CD4-positive, alpha-beta T cell treated with Interleukin-15 for 1 hour (primary cell): Measurements from ENCODE around the gene CHMP4B.

ENCODE experiments used
- DNase-seq: peaks from one replicate; pipeline ENCODE4 v3.0.0-alpha.2; 2020

The CHMP4B gene

GRCh38 chr20:33810885-33811775 is at the start of gene CHMP4B:
Gene CHMP4B, plus strand, starts transcription at chr20:33811348. Its CDS starts 121 bp downstream, at chr20:33811469.
- peak; percentile 98 for DNase-seq

GRCh38 chr20:33761698-33762250 is 49.4 kb upstream of the CHMP4B start:
- DNase-seq, result no peak

GRCh38 chr20:33765099-33765498 is 46.0 kb upstream of the CHMP4B start:
- no peak for DNase-seq

- DNase-seq, result no peak
Measured at GRCh38 chr20:33765592-33765991, 45.6 kb upstream of the CHMP4B start.

- DNase-seq, result no peak
Measured at GRCh38 chr20:33766686-33767085, 44.5 kb upstream of the CHMP4B start.

GRCh38 chr20:33767777-33768138 is 43.4 kb upstream of the CHMP4B start:
- no peak for DNase-seq

GRCh38 chr20:33769043-33769442 is 42.1 kb upstream of the CHMP4B start:
- no peak for DNase-seq

GRCh38 chr20:33770005-33770404 is 41.1 kb upstream of the CHMP4B start:
- peak; percentile 17 for DNase-seq

GRCh38 chr20:33771938-33772337 is 39.2 kb upstream of the CHMP4B start:
- DNase-seq, result no peak

GRCh38 chr20:33772439-33772838 is 38.7 kb upstream of the CHMP4B start:
- DNase-seq, result no peak

- peak; percentile 36 for DNase-seq
Measured at GRCh38 chr20:33773412-33774089, 37.6 kb upstream of the CHMP4B start.

- DNase-seq, result no peak
Measured at GRCh38 chr20:33777816-33778215, 33.3 kb upstream of the CHMP4B start.

GRCh38 chr20:33781133-33781532 is 30.0 kb upstream of the CHMP4B start:
- DNase-seq, result no peak

GRCh38 chr20:33781945-33782344 is 29.2 kb upstream of the CHMP4B start:
- no peak for DNase-seq

GRCh38 chr20:33783256-33783655 is 27.9 kb upstream of the CHMP4B start:
- no peak for DNase-seq

GRCh38 chr20:33783818-33784217 is 27.3 kb upstream of the CHMP4B start:
- no peak for DNase-seq

- no peak for DNase-seq
Measured at GRCh38 chr20:33784225-33784624, 26.9 kb upstream of the CHMP4B start.

GRCh38 chr20:33785503-33785902 is 25.6 kb upstream of the CHMP4B start:
- DNase-seq, result no peak

- DNase-seq, result no peak
Measured at GRCh38 chr20:33787253-33787891, 23.8 kb upstream of the CHMP4B start.

- no peak for DNase-seq
Measured at GRCh38 chr20:33788351-33789049, 22.6 kb upstream of the CHMP4B start.

- no peak for DNase-seq
Measured at GRCh38 chr20:33789109-33789857, 21.9 kb upstream of the CHMP4B start.

- DNase-seq, result no peak
Measured at GRCh38 chr20:33789858-33790182, 21.3 kb upstream of the CHMP4B start.
